Lower leg skin (tissue), 3 donors: ENCODE measurements around the gene NTSR1.

Experiments
- CTCF ChIP-seq, 3 donors: fragments of 450-650 bp; IDR thresholded peaks; one replicate each; pipeline ENCODE4 v1.5.1; 2016; ENCODE audit warnings: antibody characterized with exemption in 3 of 3, mild to moderate bottlenecking in 3 of 3, moderate library complexity in 2 of 3
- POLR2A ChIP-seq, 2 donors: fragments of 450-650 bp; IDR thresholded peaks; one replicate each; pipeline ENCODE4 v1.6.1; 2016 to 2017; ENCODE audit warnings: antibody characterized with exemption in 2 of 2, mild to moderate bottlenecking in 1 of 2, moderate library complexity in 1 of 2

GRCh38 chr20:62805155-62805710 is 96.6 kb downstream of the NTSR1 start:
- no peak for TF ChIP-seq POLR2A (IDR thresholded peaks at IDR 0.05)
- no peak for TF ChIP-seq CTCF (IDR thresholded peaks at IDR 0.05)
